Measurements from ENCODE around the gene RSPH1.

DNA sequence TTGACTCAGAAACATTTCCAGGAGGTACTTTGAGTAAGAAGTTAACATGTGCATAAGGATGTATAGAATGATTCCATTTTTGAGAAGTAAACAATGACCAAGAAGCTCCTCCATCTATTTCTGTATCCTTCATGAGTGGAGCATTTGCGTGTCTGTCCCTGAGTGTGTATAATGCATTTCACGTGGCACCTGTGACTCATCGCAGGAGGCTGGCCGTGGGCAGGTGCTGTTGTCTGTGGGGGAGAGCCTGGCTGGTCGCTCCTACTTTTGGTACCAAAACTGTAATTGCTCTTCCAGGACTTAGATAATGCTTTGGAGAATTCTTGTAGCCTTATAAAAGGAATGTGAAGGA is 34.1 kb upstream of the RSPH1 start:
- no peak for TF ChIP-seq CTCF (IDR thresholded peaks at IDR 0.05)
- no peak for TF ChIP-seq POLR2A (IDR thresholded peaks at IDR 0.05)
